Measurements from ENCODE around the gene HS3ST3A1. TPM values are rescaled to one million over a fixed set of nuclear protein-coding genes. Genes with fewer than 3 reads are reported as not detected.

The HS3ST3A1 gene
- total RNA-seq, 1 experiment from 2014 or later = 10.4 TPM

GRCh38 chr17:13582776-13583547 lies 18.8 kb downstream of the HS3ST3A1 start:
- no TSS peak for BruUV-seq (replicated peaks)
- Mint-ChIP-seq H3K9me3 (ENCODE audit: unreplicated experiment) (no peaks in the 10 kb centered on the region), H3K36me3 (ENCODE audit: insufficient read depth, unreplicated experiment) (no peaks in the 10 kb centered on the region), H3K27me3 (ENCODE audit: insufficient read depth, unreplicated experiment) (no peaks in the 10 kb centered on the region), H3K27ac (ENCODE audit: low read depth, unreplicated experiment) (peak overlapping the region; percentile 84), H3K4me1 (ENCODE audit: insufficient read depth, unreplicated experiment) (peaks cover 40% of the 10 kb centered on the region), H3K4me3 (ENCODE audit: unreplicated experiment) (peak overlapping the region; percentile 33)
- POLR2A ChIA-PET = interaction anchor here (0.5 to 0.7 kb wide), 2 partner anchors 11 to 180 kb away, joined by 3 read pairs; no protein-coding TSS in a partner anchor
- CTCF ChIA-PET = interaction anchor here (0.9 kb wide), 1 partner anchor 189 kb away, joined by 3 read pairs; no protein-coding TSS in a partner anchor
- TF ChIP-seq CTCF (IDR thresholded peaks at IDR 0.05; ENCODE audit: unreplicated experiment) = no peak
- intact Hi-C loops (cut with micrococcal nuclease) = loop anchor here (5.0 kb wide), 1 partner anchor 161 kb away; no protein-coding TSS in a partner anchor
- no peak for DNase-seq (ENCODE audit: unreplicated experiment)

DNA sequence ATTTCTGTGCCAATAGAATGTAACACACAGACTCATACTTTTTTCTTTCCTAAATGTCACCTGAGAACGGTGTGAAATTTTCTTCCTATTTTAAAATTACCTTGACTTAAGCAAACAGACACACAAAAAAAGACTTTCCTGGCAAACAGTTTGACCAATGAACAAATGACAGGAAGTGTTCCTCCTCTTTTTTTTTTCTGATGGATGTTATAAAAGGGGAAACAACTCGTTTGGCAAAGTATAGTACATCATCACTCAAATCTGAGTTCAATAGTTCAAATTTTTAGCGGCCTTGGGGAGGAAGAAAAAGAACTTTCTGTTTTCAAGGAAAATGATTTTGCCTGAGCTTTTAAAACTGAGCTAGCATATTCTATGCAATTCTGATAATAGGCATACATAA lies 19.8 kb downstream of the HS3ST3A1 start:
- H3K4me3 Mint-ChIP-seq (ENCODE audit: unreplicated experiment) = no peak overlapping the region

GRCh38 chr17:13580790-13581189 lies 20.9 kb downstream of the HS3ST3A1 start:
- Mint-ChIP-seq H3K27me3 (ENCODE audit: insufficient read depth, unreplicated experiment) (no peaks in the 10 kb centered on the region), H3K4me3 (ENCODE audit: unreplicated experiment) (peak overlapping the region; percentile 61), H3K9me3 (ENCODE audit: unreplicated experiment) (peaks cover 12% of the 10 kb centered on the region), H3K4me1 (ENCODE audit: insufficient read depth, unreplicated experiment) (peaks cover 35% of the 10 kb centered on the region), H3K36me3 (ENCODE audit: insufficient read depth, unreplicated experiment) (no peaks in the 10 kb centered on the region), H3K27ac (ENCODE audit: low read depth, unreplicated experiment) (peak overlapping the region; percentile 69)
- BruUV-seq (replicated peaks) = no TSS peak
- TF ChIP-seq CTCF (IDR thresholded peaks at IDR 0.05; ENCODE audit: unreplicated experiment) = no peak
- ChIA-PET POLR2A (interaction anchor here (0.6 to 0.7 kb wide), 2 partner anchors 15 to 550 kb away, joined by 3 read pairs; no protein-coding TSS in a partner anchor), CTCF (interaction anchor here (0.9 to 1.6 kb wide), 3 partner anchors 14 to 720 kb away, joined by 4 to 5 read pairs (median 5); partner anchors contain the start of gene HS3ST3B1)
- DNase-seq (ENCODE audit: unreplicated experiment) = peak; percentile 77
- intact Hi-C loops (cut with micrococcal nuclease) = loop anchor here (5.0 kb wide), 1 partner anchor 158 kb away; no protein-coding TSS in a partner anchor

More for the DNA sequence above, 19.8 kb downstream of the HS3ST3A1 start:
- no peak for TF ChIP-seq CTCF (IDR thresholded peaks at IDR 0.05; ENCODE audit: unreplicated experiment)
- H3K9me3 Mint-ChIP-seq (ENCODE audit: unreplicated experiment) = peaks cover 4% of the 10 kb centered on the region
- intact Hi-C loops (cut with micrococcal nuclease) = loop anchor here (5.0 kb wide), 1 partner anchor 160 kb away; no protein-coding TSS in a partner anchor
- ChIA-PET POLR2A (no interaction called here), CTCF (interaction anchor here (0.7 to 1.6 kb wide), 2 partner anchors 13 to 348 kb away, joined by 3 to 5 read pairs; no protein-coding TSS in a partner anchor)
- peaks cover 35% of the 10 kb centered on the region for H3K4me1 Mint-ChIP-seq (ENCODE audit: insufficient read depth, unreplicated experiment)
- no peaks in the 10 kb centered on the region for H3K36me3 Mint-ChIP-seq (ENCODE audit: insufficient read depth, unreplicated experiment)
- H3K27ac Mint-ChIP-seq (ENCODE audit: low read depth, unreplicated experiment) = peak overlapping the region; percentile 81
- DNase-seq (ENCODE audit: unreplicated experiment) = peak; percentile 48
- no peaks in the 10 kb centered on the region for H3K27me3 Mint-ChIP-seq (ENCODE audit: insufficient read depth, unreplicated experiment)
- no TSS peak for BruUV-seq (replicated peaks)

Data from MCF 10A (cell line).